Liver (tissue), 9 donors: ENCODE measurements around the gene IRX6. TPM values are rescaled to one million over a fixed set of nuclear protein-coding genes. Genes with fewer than 3 reads are reported as not detected.

Experiments
- DNase-seq: peaks from one replicate; pipeline ENCODE4 v3.0.0-alpha.2; 2017; ENCODE audit warnings: low spot score
- H3K27ac ChIP-seq, 2 donors: one replicate each; pipeline ENCODE4 v1.7.0; 2013; ENCODE audit warnings: inconsistent platforms in 2 of 2, low read length in 2 of 2, control low read depth in 1 of 2, low read depth in 1 of 2, mild to moderate bottlenecking in 1 of 2
- H3K27me3 ChIP-seq, 4 donors: one replicate each; pipeline versions ENCODE4 v1.6.1 to v1.7.0; 2013; ENCODE audit warnings: low read length in 3 of 4, inconsistent platforms in 1 of 4, mild to moderate bottlenecking in 1 of 4, moderate library complexity in 1 of 4; ENCODE audit not compliant: control insufficient read depth in 4 of 4, insufficient read depth in 4 of 4
- H3K36me3 ChIP-seq, 4 donors: one replicate each; pipeline versions ENCODE4 v1.6.1 to v1.7.0; 2013; ENCODE audit warnings: low read length in 3 of 4, mild to moderate bottlenecking in 3 of 4, low read depth in 1 of 4, moderate library complexity in 1 of 4; ENCODE audit not compliant: control insufficient read depth in 4 of 4, insufficient read depth in 3 of 4
- H3K4me1 ChIP-seq, 4 donors: one replicate each; pipeline versions ENCODE4 v1.6.1 to v1.7.0; 2013; ENCODE audit warnings: low read length in 3 of 4, mild to moderate bottlenecking in 3 of 4, moderate library complexity in 1 of 4; ENCODE audit not compliant: control insufficient read depth in 4 of 4, insufficient read depth in 4 of 4
- H3K4me3 ChIP-seq, 3 donors: one replicate each; pipeline versions ENCODE4 v1.6.1 to v1.7.0; 2013; ENCODE audit warnings: low read length in 3 of 3, control low read depth in 1 of 3, low read depth in 1 of 3, mild to moderate bottlenecking in 1 of 3
- H3K9ac ChIP-seq, 2 donors: one replicate each; pipeline ENCODE4 v1.7.0; 2013; ENCODE audit warnings: low read length in 2 of 2, mild to moderate bottlenecking in 2 of 2, moderate library complexity in 2 of 2, control low read depth in 1 of 2, low read depth in 1 of 2
- H3K9me3 ChIP-seq, 4 donors: one replicate each; pipeline versions ENCODE4 v1.6.1 to v1.7.0; 2013; ENCODE audit warnings: low read length in 3 of 4; ENCODE audit not compliant: control insufficient read depth in 4 of 4
- EGR1 ChIP-seq, 2 donors: IDR thresholded peaks; 2 replicates each; pipeline ENCODE4 v1.6.1; 2016 to 2018; ENCODE audit warnings: antibody characterized with exemption in 2 of 2, low read depth in 2 of 2
- FOXA1 ChIP-seq: IDR thresholded peaks from 2 replicates; pipeline ENCODE4 v1.6.1; 2016; ENCODE audit warnings: antibody characterized with exemption
- FOXA2 ChIP-seq: IDR thresholded peaks from 2 replicates; pipeline ENCODE4 v1.6.1; 2016; ENCODE audit warnings: antibody characterized with exemption
- GABPA ChIP-seq, 2 donors: IDR thresholded peaks in 1 of 2; conservative IDR thresholded peaks in 1 of 2; 2 replicates each; pipeline ENCODE4 v1.6.1; 2016; ENCODE audit warnings: antibody characterized with exemption in 2 of 2, mild to moderate bottlenecking in 1 of 2, moderate library complexity in 1 of 2
- HNF4A ChIP-seq, 2 donors: conservative IDR thresholded peaks; 2 replicates each; pipeline ENCODE4 v1.6.1; 2016; ENCODE audit warnings: antibody characterized with exemption in 2 of 2, mild to moderate bottlenecking in 2 of 2
- HNF4G ChIP-seq: IDR thresholded peaks from 2 replicates; pipeline ENCODE4 v1.6.1; 2016; ENCODE audit warnings: antibody characterized with exemption
- JUND ChIP-seq, 2 donors: IDR thresholded peaks; 2 replicates each; pipeline ENCODE4 v1.6.1; 2016; ENCODE audit warnings: antibody characterized with exemption in 2 of 2
- RAD21 ChIP-seq, 2 donors: IDR thresholded peaks; 2 replicates each; pipeline ENCODE4 v1.6.1; 2016; ENCODE audit warnings: antibody characterized with exemption in 2 of 2, mild to moderate bottlenecking in 2 of 2
- RXRA ChIP-seq, 2 donors: IDR thresholded peaks; 2 replicates each; pipeline ENCODE4 v1.6.1; 2017 to 2018; ENCODE audit warnings: antibody characterized with exemption in 2 of 2, mild to moderate bottlenecking in 1 of 2
- SP1 ChIP-seq: IDR thresholded peaks from 2 replicates; pipeline ENCODE4 v1.6.1; 2018; ENCODE audit warnings: antibody characterized with exemption, mild to moderate bottlenecking
- TAF1 ChIP-seq: conservative IDR thresholded peaks from 2 replicates; pipeline ENCODE4 v1.6.1; 2016; ENCODE audit warnings: antibody characterized with exemption, mild to moderate bottlenecking
- WGBS: extraction: QIAGEN DNeasy Blood & Tissue Kit; methylation state at CpG from one replicate; pipeline ENCODE4 v1.1.7; 2013; 5-methylcytosine and 5-hydroxymethylcytosine counted together
- polyA plus RNA-seq, 2 donors: library from polyadenylated mRNA; stranded (reverse) in 1 of 2; unstranded in 1 of 2; fragments of 200-250 nt in 1 of 2; fragments of >200 nt in 1 of 2; fragmentation: Nextera tagmentation in 1 of 2; extraction: Ambion mirVana in 1 of 2; gene quantifications; one replicate each; pipeline versions ENCODE4 v1.2.1 to v1.2.3, GENCODE V29; 2013 to 2015
- total RNA-seq, 2 donors: library from RNA; depleted of rRNA; stranded (reverse); fragments of >200 nt; gene quantifications; one replicate each; pipeline ENCODE4 v1.2.3, GENCODE V29; 2014
- TF ChIP-seq, protein P1 (sequence below): IDR thresholded peaks from 2 replicates; pipeline ENCODE4 v1.6.1; 2016; ENCODE audit warnings: antibody characterized with exemption
- TF ChIP-seq, protein P2 (sequence below): IDR thresholded peaks from 2 replicates; pipeline ENCODE4 v1.6.1; 2016; ENCODE audit warnings: antibody characterized with exemption, mild to moderate bottlenecking
- TF ChIP-seq, protein P3 (sequence below): IDR thresholded peaks from 2 replicates; pipeline ENCODE4 v1.6.1; 2016; ENCODE audit warnings: antibody characterized with exemption
- TF ChIP-seq, protein P4 (sequence below): IDR thresholded peaks from 2 replicates; pipeline ENCODE4 v1.6.1; 2016; ENCODE audit warnings: antibody characterized with exemption
- TF ChIP-seq, protein P5 (sequence below): fragments of 150-350 bp; IDR thresholded peaks from 2 replicates; pipeline ENCODE4 v1.5.1; 2017; ENCODE audit warnings: improper control_type of control experiment, low read depth, low read length; ENCODE audit not compliant: missing input control
- donor health status: healthy.
- donor health status: healthy.
- donor health status: healthy.
- donor health status: healthy.
- donor health status: healthy.

The IRX6 gene
- total and polyA plus RNA-seq, 4 donors, result not detected

DNA sequence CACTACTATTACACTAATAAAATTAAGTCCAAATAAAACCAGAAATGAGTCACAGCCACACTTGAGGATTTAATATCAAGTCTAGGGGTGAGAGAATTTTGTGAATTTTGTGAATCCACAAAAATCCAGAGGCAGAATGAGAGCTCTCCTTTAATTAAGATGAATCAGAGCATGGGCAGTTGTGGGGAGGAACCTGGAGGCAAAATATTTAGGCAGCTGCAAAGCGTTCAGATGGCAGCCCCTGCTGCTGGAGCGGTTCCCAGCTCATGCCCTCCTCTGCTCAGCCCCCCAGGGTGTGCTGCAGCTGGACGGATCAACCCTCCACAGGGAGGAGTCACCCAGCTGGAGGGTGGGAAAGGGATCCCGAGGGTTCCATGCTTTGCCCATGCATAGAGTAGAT is 43.4 kb upstream of the IRX6 start:
- no peak overlapping the region for H3K9ac ChIP-seq
- peaks cover 0 to 2% (median 0%) of the 10 kb centered on the region in 4 donors for H3K27me3 ChIP-seq
- H3K36me3 ChIP-seq, result no peaks in the 10 kb centered on the region
- 67% methylated on average over 4 of the region's 4 CpGs for WGBS
- DNase-seq, result no peak
- H3K4me1 ChIP-seq, result peaks cover 0 to 2% (median 0%) of the 10 kb centered on the region in 4 donors
- H3K4me3 ChIP-seq, result no peak overlapping the region
- no peak overlapping the region for H3K27ac ChIP-seq
- no peak for TF ChIP-seq JUND (IDR thresholded peaks at IDR 0.05)
- TF ChIP-seq, protein P1, sequence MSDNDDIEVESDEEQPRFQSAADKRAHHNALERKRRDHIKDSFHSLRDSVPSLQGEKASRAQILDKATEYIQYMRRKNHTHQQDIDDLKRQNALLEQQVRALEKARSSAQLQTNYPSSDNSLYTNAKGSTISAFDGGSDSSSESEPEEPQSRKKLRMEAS, result no peak
- TF ChIP-seq, protein P2, sequence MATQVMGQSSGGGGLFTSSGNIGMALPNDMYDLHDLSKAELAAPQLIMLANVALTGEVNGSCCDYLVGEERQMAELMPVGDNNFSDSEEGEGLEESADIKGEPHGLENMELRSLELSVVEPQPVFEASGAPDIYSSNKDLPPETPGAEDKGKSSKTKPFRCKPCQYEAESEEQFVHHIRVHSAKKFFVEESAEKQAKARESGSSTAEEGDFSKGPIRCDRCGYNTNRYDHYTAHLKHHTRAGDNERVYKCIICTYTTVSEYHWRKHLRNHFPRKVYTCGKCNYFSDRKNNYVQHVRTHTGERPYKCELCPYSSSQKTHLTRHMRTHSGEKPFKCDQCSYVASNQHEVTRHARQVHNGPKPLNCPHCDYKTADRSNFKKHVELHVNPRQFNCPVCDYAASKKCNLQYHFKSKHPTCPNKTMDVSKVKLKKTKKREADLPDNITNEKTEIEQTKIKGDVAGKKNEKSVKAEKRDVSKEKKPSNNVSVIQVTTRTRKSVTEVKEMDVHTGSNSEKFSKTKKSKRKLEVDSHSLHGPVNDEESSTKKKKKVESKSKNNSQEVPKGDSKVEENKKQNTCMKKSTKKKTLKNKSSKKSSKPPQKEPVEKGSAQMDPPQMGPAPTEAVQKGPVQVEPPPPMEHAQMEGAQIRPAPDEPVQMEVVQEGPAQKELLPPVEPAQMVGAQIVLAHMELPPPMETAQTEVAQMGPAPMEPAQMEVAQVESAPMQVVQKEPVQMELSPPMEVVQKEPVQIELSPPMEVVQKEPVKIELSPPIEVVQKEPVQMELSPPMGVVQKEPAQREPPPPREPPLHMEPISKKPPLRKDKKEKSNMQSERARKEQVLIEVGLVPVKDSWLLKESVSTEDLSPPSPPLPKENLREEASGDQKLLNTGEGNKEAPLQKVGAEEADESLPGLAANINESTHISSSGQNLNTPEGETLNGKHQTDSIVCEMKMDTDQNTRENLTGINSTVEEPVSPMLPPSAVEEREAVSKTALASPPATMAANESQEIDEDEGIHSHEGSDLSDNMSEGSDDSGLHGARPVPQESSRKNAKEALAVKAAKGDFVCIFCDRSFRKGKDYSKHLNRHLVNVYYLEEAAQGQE, result no peak
- TF ChIP-seq, protein P3, sequence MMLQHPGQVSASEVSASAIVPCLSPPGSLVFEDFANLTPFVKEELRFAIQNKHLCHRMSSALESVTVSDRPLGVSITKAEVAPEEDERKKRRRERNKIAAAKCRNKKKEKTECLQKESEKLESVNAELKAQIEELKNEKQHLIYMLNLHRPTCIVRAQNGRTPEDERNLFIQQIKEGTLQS, result no peak
- TF ChIP-seq, protein P4, sequence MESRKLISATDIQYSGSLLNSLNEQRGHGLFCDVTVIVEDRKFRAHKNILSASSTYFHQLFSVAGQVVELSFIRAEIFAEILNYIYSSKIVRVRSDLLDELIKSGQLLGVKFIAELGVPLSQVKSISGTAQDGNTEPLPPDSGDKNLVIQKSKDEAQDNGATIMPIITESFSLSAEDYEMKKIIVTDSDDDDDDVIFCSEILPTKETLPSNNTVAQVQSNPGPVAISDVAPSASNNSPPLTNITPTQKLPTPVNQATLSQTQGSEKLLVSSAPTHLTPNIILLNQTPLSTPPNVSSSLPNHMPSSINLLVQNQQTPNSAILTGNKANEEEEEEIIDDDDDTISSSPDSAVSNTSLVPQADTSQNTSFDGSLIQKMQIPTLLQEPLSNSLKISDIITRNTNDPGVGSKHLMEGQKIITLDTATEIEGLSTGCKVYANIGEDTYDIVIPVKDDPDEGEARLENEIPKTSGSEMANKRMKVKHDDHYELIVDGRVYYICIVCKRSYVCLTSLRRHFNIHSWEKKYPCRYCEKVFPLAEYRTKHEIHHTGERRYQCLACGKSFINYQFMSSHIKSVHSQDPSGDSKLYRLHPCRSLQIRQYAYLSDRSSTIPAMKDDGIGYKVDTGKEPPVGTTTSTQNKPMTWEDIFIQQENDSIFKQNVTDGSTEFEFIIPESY, result no peak
- TF ChIP-seq TAF1, result no peak
- H3K9me3 ChIP-seq, result no peaks in the 10 kb centered on the region

DNA sequence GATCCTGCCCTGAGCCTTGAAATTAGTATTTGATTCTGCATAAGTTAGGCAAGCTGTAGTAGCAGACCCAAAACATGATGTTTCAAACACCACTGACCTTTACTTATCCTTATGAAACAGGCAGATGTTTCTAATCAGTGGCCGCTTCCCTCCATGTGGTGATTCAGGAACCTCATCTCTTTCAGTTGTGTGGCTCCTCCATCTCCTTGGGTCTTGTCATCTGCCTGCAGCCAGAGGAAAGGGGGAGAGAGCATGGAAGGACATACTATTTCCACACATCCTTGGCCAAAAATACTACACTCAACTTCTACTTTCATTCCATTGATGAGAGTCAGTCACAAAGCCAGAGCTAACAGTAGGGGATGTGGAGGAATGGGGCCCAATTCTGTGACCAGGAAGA is 41.6 kb upstream of the IRX6 start:
- WGBS, result 51% methylated on average over 1 of the region's 1 CpG
- TF ChIP-seq SP1 (no peak), FOXA1 (no peak), GABPA (IDR thresholded peaks at IDR 0.05 in 1 of 2, conservative IDR thresholded peaks at IDR 0.05 in 1 of 2) (no peak), JUND (IDR thresholded peaks at IDR 0.05) (no peak), RAD21 (IDR thresholded peaks at IDR 0.05) (no peak), EGR1 (IDR thresholded peaks at IDR 0.05; ENCODE audit: low read depth in 2 of 2) (no peak), HNF4G (no peak), HNF4A (conservative IDR thresholded peaks at IDR 0.05) (no peak), TAF1 (no peak), RXRA (IDR thresholded peaks at IDR 0.05) (no peak), FOXA2 (no peak)
- TF ChIP-seq, protein P4, result no peak
- TF ChIP-seq, protein P1, result no peak
- TF ChIP-seq, protein P2, result no peak
- TF ChIP-seq, protein P5, sequence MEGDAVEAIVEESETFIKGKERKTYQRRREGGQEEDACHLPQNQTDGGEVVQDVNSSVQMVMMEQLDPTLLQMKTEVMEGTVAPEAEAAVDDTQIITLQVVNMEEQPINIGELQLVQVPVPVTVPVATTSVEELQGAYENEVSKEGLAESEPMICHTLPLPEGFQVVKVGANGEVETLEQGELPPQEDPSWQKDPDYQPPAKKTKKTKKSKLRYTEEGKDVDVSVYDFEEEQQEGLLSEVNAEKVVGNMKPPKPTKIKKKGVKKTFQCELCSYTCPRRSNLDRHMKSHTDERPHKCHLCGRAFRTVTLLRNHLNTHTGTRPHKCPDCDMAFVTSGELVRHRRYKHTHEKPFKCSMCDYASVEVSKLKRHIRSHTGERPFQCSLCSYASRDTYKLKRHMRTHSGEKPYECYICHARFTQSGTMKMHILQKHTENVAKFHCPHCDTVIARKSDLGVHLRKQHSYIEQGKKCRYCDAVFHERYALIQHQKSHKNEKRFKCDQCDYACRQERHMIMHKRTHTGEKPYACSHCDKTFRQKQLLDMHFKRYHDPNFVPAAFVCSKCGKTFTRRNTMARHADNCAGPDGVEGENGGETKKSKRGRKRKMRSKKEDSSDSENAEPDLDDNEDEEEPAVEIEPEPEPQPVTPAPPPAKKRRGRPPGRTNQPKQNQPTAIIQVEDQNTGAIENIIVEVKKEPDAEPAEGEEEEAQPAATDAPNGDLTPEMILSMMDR, result no peak
- TF ChIP-seq, protein P3, result no peak
- DNase-seq, result no peak
- Histone ChIP-seq H3K36me3 (no peaks in the 10 kb centered on the region), H3K27ac (no peak overlapping the region), H3K9ac (no peak overlapping the region), H3K4me3 (no peak overlapping the region), H3K9me3 (no peaks in the 10 kb centered on the region), H3K4me1 (peaks cover 0 to 2% (median 0%) of the 10 kb centered on the region in 4 donors), H3K27me3 (peaks cover 0 to 2% (median 0%) of the 10 kb centered on the region in 4 donors)
